Activated CD8-positive, alpha-beta memory T cell treated with anti-CD3 and anti-CD28 coated beads for 4 hours (primary cell): ENCODE measurements around the gene CNIH1.
"Not testable (repeated sequence)": the region's sequence is repeated elsewhere in the genome, so short reads cannot be mapped to it uniquely, and the experiment has no call there.

Source experiments
- DNase-seq, 2 donors: peaks; one replicate each; pipeline ENCODE4 v3.0.0-alpha.2; 2020; ENCODE audit warnings: low read depth in 2 of 2

Gene CNIH1

GRCh38 chr14:54467280-54467679 lies 26.1 kb upstream of the CNIH1 start:
- no peak for DNase-seq

GRCh38 chr14:54465654-54466053 lies 24.5 kb upstream of the CNIH1 start:
- no peak for DNase-seq

GRCh38 chr14:54462048-54462447 lies 20.9 kb upstream of the CNIH1 start:
- DNase-seq, result no peak

GRCh38 chr14:54459106-54459505 lies 17.9 kb upstream of the CNIH1 start:
- DNase-seq, result no peak

- not testable (repeated sequence) for DNase-seq
Observed at GRCh38 chr14:54458536-54458935, 17.4 kb upstream of the CNIH1 start.

- no peak for DNase-seq
Observed at GRCh38 chr14:54457609-54457996, 16.4 kb upstream of the CNIH1 start.

GRCh38 chr14:54456820-54457608 lies 15.8 kb upstream of the CNIH1 start:
- DNase-seq, result not testable (repeated sequence)

GRCh38 chr14:54455363-54455762 lies 14.2 kb upstream of the CNIH1 start:
- no peak for DNase-seq

GRCh38 chr14:54453990-54454389 lies 12.8 kb upstream of the CNIH1 start:
- DNase-seq, result not testable (repeated sequence)

- no peak for DNase-seq
Observed at GRCh38 chr14:54453252-54453651, 12.1 kb upstream of the CNIH1 start.

GRCh38 chr14:54451961-54452360 lies 10.8 kb upstream of the CNIH1 start:
- no peak for DNase-seq

- no peak for DNase-seq
Observed at GRCh38 chr14:54451121-54451601, 10.0 kb upstream of the CNIH1 start.

GRCh38 chr14:54450535-54450934 lies 9.4 kb upstream of the CNIH1 start:
- DNase-seq, result no peak

GRCh38 chr14:54447231-54447692 lies 6.1 kb upstream of the CNIH1 start:
- DNase-seq, result no peak

GRCh38 chr14:54446161-54446693 lies 5.1 kb upstream of the CNIH1 start:
- no peak for DNase-seq

- DNase-seq, result no peak
Observed at GRCh38 chr14:54444681-54445080, 3.5 kb upstream of the CNIH1 start.

- DNase-seq, result no peak
Observed at GRCh38 chr14:54443981-54444380, 2.8 kb upstream of the CNIH1 start.

GRCh38 chr14:54442961-54443360 lies 1.8 kb upstream of the CNIH1 start:
- DNase-seq, result not testable (repeated sequence)

- no peak for DNase-seq
Observed at GRCh38 chr14:54440476-54440872, 700 bp downstream of the CNIH1 start.

GRCh38 chr14:54440037-54440436 lies 1.1 kb downstream of the CNIH1 start:
- DNase-seq, result no peak

- no peak for DNase-seq
Observed at GRCh38 chr14:54438703-54439102, 2.5 kb downstream of the CNIH1 start.

GRCh38 chr14:54437954-54438353 lies 3.2 kb downstream of the CNIH1 start:
- not testable (repeated sequence) for DNase-seq

- no peak for DNase-seq
Observed at GRCh38 chr14:54435500-54435981, 5.6 kb downstream of the CNIH1 start.
